Neural progenitor cell (in vitro differentiated cells): ENCODE data around the gene NDUFS1. TPM values are rescaled to one million over a fixed set of nuclear protein-coding genes. Genes with fewer than 3 reads are reported as not detected.
"Not testable (repeated sequence)": the region's sequence is repeated elsewhere in the genome, so short reads cannot be mapped to it uniquely, and the experiment has no call there.

Experiments
- DNase-seq: peaks from one replicate; pipeline ENCODE4 v3.0.0-alpha.2; 2016; ENCODE audit warnings: low spot score
- H2AFZ ChIP-seq: fragments of 200-600 bp; sonication (generic); replicated peaks from 2 replicates; pipeline ENCODE4 v1.6.1; 2016; ENCODE audit warnings: antibody characterized with exemption
- H3F3A ChIP-seq: fragments of 200-600 bp; sonication (generic); 2 replicates; pipeline ENCODE4 v1.6.1; 2016; ENCODE audit warnings: antibody characterized with exemption, low read depth
- H3K27ac ChIP-seq: fragments of 200-600 bp; sonication (generic); 2 replicates; pipeline ENCODE4 v1.5.1; 2016; ENCODE audit warnings: mild to moderate bottlenecking
- H3K27me3 ChIP-seq: fragments of 200-600 bp; sonication (generic); 2 replicates; pipeline ENCODE4 v1.6.1; 2016; ENCODE audit warnings: mild to moderate bottlenecking, moderate library complexity
- H3K36me3 ChIP-seq: fragments of 200-600 bp; sonication (generic); 2 replicates; pipeline ENCODE4 v1.5.1; 2016
- H3K4me1 ChIP-seq: fragments of 200-600 bp; sonication (generic); 2 replicates; pipeline ENCODE4 v1.6.1; 2016; ENCODE audit warnings: mixed run types
- H3K4me2 ChIP-seq: fragments of 200-600 bp; sonication (generic); 2 replicates; pipeline ENCODE4 v1.6.1; 2016
- H3K4me3 ChIP-seq: fragments of 200-600 bp; sonication (generic); 2 replicates; pipeline ENCODE4 v1.5.1; 2016
- H3K79me2 ChIP-seq: fragments of 200-600 bp; sonication (generic); 2 replicates; pipeline ENCODE4 v1.6.1; 2016; ENCODE audit warnings: low read depth
- H3K9ac ChIP-seq: fragments of 200-600 bp; sonication (generic); 2 replicates; pipeline ENCODE4 v1.6.1; 2016
- H3K9me3 ChIP-seq: fragments of 200-600 bp; sonication (generic); 2 replicates; pipeline ENCODE4 v1.5.1; 2016; ENCODE audit warnings: low read depth
- H4K20me1 ChIP-seq: fragments of 200-600 bp; sonication (generic); 2 replicates; pipeline ENCODE4 v1.6.1; 2016; ENCODE audit warnings: low read depth
- H3K27ac Mint-ChIP-seq: 3 replicates; pipeline ENCODE4 v1.8.0; 2021; ENCODE audit warnings: mixed read lengths
- H3K27me3 Mint-ChIP-seq: 2 replicates; pipeline ENCODE4 v1.8.0; 2022; ENCODE audit warnings: low read depth, mild to moderate bottlenecking, inconsistent platforms, moderate library complexity, mixed read lengths; ENCODE audit not compliant: insufficient read depth
- H3K36me3 Mint-ChIP-seq: 3 replicates; pipeline ENCODE4 v1.8.0; 2021; ENCODE audit warnings: mixed read lengths
- H3K4me1 Mint-ChIP-seq: 3 replicates; pipeline ENCODE4 v1.8.0; 2021; ENCODE audit warnings: mixed read lengths
- H3K4me3 Mint-ChIP-seq: 3 replicates; pipeline ENCODE4 v1.8.0; 2021; ENCODE audit warnings: mild to moderate bottlenecking, moderate library complexity, mixed read lengths
- H3K9me3 Mint-ChIP-seq: 3 replicates; pipeline ENCODE4 v1.8.0; 2020; ENCODE audit warnings: mixed read lengths
- EZH2 ChIP-seq: fragments of 200-600 bp; sonication (generic); IDR thresholded peaks from 2 replicates; pipeline ENCODE4 v1.6.1; 2017; ENCODE audit warnings: antibody characterized with exemption, mild to moderate bottlenecking, moderate library complexity
- EZH2phosphoT487 ChIP-seq: fragments of 200-600 bp; sonication (generic); IDR thresholded peaks from 2 replicates; pipeline ENCODE4 v1.6.1; 2017; ENCODE audit warnings: antibody characterized with exemption
- total RNA-seq: library from RNA; depleted of rRNA; stranded (reverse); fragments of >200 nt; gene quantifications from 2 replicates; pipeline ENCODE4 v1.2.3, GENCODE V29; 2015; ENCODE audit warnings: low replicate concordance
- TF ChIP-seq, protein P1 (sequence below): fragments of 200-600 bp; sonication (generic); IDR thresholded peaks from 2 replicates; pipeline ENCODE4 v1.5.1; 2017; ENCODE audit warnings: antibody characterized with exemption, mild to moderate bottlenecking

Gene NDUFS1
- total RNA-seq, 1 donor from 2014 or later, result 115 TPM

DNA sequence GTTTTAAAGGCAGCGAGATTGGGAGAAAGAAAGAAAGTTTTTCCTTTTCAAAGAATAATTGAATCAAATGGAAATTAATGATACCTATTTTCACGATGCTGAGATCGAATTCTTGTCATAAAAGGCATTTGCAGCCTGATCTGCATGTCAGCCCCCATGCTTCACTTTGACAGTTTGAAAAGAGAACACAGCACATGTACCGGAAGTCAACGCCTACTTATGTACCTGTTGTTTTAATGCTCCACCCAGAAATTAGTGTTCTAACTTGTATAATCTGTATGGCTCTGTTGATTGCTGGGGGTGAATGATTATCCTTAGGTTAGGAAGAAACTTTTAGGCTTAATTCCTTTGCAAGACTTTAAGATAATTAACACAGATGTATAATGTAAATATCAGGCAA, 31.4 kb upstream of the NDUFS1 start:
- Histone ChIP-seq H3K27me3 (no peaks in the 10 kb centered on the region), H3K79me2 (no peaks in the 10 kb centered on the region), H3K36me3 (no peaks in the 10 kb centered on the region), H2AFZ (no peak overlapping the region), H3F3A (no peaks in the 10 kb centered on the region), H3K4me1 (peaks cover 3% of the 10 kb centered on the region), H3K9ac (no peak overlapping the region), H4K20me1 (no peaks in the 10 kb centered on the region), H3K4me3 (no peak overlapping the region), H3K4me2 (no peak overlapping the region), H3K9me3 (no peaks in the 10 kb centered on the region), H3K27ac (no peak overlapping the region)
- Mint-ChIP-seq H3K27me3 (peaks cover 3% of the 10 kb centered on the region), H3K9me3 (no peaks in the 10 kb centered on the region), H3K36me3 (no peaks in the 10 kb centered on the region), H3K4me3 (no peak overlapping the region), H3K27ac (no peak overlapping the region), H3K4me1 (no peaks in the 10 kb centered on the region)
- no peak for DNase-seq
- TF ChIP-seq, protein P1, sequence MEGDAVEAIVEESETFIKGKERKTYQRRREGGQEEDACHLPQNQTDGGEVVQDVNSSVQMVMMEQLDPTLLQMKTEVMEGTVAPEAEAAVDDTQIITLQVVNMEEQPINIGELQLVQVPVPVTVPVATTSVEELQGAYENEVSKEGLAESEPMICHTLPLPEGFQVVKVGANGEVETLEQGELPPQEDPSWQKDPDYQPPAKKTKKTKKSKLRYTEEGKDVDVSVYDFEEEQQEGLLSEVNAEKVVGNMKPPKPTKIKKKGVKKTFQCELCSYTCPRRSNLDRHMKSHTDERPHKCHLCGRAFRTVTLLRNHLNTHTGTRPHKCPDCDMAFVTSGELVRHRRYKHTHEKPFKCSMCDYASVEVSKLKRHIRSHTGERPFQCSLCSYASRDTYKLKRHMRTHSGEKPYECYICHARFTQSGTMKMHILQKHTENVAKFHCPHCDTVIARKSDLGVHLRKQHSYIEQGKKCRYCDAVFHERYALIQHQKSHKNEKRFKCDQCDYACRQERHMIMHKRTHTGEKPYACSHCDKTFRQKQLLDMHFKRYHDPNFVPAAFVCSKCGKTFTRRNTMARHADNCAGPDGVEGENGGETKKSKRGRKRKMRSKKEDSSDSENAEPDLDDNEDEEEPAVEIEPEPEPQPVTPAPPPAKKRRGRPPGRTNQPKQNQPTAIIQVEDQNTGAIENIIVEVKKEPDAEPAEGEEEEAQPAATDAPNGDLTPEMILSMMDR, result no peak

DNA sequence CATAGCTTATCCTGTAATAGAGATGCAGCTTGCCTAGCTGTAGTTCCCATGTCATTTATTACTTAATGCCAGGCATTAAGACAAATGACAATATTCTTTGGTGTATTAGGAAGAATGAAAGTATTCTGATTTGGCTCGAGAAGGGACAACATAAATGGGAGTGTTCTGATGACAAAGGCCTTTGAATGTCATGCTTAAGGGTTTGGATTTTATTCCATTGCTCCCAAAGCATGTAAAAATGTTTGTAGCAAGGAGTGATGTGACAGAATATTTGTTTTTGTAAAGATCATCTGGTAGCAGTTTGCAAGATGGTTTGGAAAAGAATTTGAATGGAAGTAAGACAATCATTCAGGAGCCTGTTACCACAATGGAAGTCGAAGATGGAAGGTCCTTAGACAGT, 30.9 kb upstream of the NDUFS1 start:
- no peak for DNase-seq
- no peak overlapping the region for H3K4me3 ChIP-seq
- no peaks in the 10 kb centered on the region for H3K9me3 ChIP-seq
- H3K4me1 ChIP-seq, result peaks cover 2% of the 10 kb centered on the region
- H3K79me2 ChIP-seq, result no peaks in the 10 kb centered on the region
- TF ChIP-seq, protein P1, result no peak
- TF ChIP-seq EZH2, result no peak
- no peak for TF ChIP-seq EZH2phosphoT487
- no peak overlapping the region for H3K4me2 ChIP-seq
- peaks cover 5% of the 10 kb centered on the region for H3K27me3 Mint-ChIP-seq
- H3K27ac Mint-ChIP-seq, result no peak overlapping the region
- H3K4me3 Mint-ChIP-seq, result no peak overlapping the region
- no peaks in the 10 kb centered on the region for H3K36me3 Mint-ChIP-seq
- H3K36me3 ChIP-seq, result no peaks in the 10 kb centered on the region
- H3F3A ChIP-seq, result no peaks in the 10 kb centered on the region
- no peaks in the 10 kb centered on the region for H4K20me1 ChIP-seq
- H3K9me3 Mint-ChIP-seq, result no peaks in the 10 kb centered on the region
- no peak overlapping the region for H3K27ac ChIP-seq
- no peak overlapping the region for H2AFZ ChIP-seq
- H3K27me3 ChIP-seq, result no peaks in the 10 kb centered on the region
- H3K4me1 Mint-ChIP-seq, result no peaks in the 10 kb centered on the region
- H3K9ac ChIP-seq, result no peak overlapping the region

DNA sequence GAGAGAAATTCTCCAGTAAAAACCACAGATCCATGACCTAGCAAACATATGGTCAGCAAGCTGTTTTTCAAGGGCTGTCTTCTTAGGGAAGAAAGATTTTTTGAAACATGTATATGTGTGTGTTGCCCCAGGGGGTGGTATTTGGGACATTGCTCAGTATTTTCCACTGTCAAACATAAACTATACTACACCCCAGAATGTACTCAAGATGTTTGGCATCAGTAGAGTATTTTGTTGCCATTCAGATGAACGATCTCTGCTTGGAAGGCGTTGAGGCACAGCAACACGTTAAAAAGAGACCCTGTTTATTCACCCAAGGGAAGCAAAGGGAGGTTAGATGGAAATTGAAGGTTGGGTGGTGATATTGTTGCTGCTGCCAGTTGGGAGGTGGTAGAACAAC, 30.4 kb upstream of the NDUFS1 start:
- H3K4me2 ChIP-seq, result no peak overlapping the region
- H3K36me3 ChIP-seq, result no peaks in the 10 kb centered on the region
- Mint-ChIP-seq H3K27ac (no peak overlapping the region), H3K4me3 (no peak overlapping the region), H3K9me3 (no peaks in the 10 kb centered on the region), H3K36me3 (no peaks in the 10 kb centered on the region), H3K27me3 (peaks cover 5% of the 10 kb centered on the region), H3K4me1 (no peaks in the 10 kb centered on the region)
- H3K79me2 ChIP-seq, result no peaks in the 10 kb centered on the region
- no peak for TF ChIP-seq EZH2
- no peak for TF ChIP-seq EZH2phosphoT487
- TF ChIP-seq, protein P1, result no peak
- H3K4me3 ChIP-seq, result no peak overlapping the region
- no peak overlapping the region for H3K27ac ChIP-seq
- H3F3A ChIP-seq, result no peaks in the 10 kb centered on the region
- no peak overlapping the region for H3K9ac ChIP-seq
- no peak for DNase-seq
- no peak overlapping the region for H2AFZ ChIP-seq
- H3K4me1 ChIP-seq, result no peaks in the 10 kb centered on the region
- no peaks in the 10 kb centered on the region for H3K27me3 ChIP-seq
- H4K20me1 ChIP-seq, result no peaks in the 10 kb centered on the region
- no peaks in the 10 kb centered on the region for H3K9me3 ChIP-seq

DNA sequence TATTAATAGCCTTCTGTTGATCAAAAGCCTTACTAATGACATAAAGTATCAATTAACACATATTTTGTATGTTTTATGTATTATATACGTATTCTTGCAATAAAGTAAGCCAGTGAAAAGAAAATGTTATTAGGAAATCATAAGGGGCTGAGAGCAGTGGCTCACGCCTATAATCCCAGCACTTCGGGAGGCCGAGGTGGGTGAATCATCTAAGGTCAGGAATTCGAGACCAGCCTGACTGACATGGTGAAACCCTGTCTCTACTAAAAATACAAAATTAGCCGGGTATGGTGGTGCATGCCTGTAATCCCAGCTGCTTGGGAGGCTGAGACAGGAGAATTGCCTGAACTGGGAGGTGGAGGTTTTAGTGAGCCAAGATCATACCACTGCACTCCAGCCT, 22.3 kb upstream of the NDUFS1 start:
- not testable (repeated sequence) for H3K27me3 Mint-ChIP-seq, H3K27me3 ChIP-seq, H3K79me2 ChIP-seq, H3K4me3 Mint-ChIP-seq, H3K4me1 ChIP-seq, DNase-seq, H2AFZ ChIP-seq, H3K36me3 Mint-ChIP-seq, H3K36me3 ChIP-seq, H3K9me3 Mint-ChIP-seq, H3K27ac Mint-ChIP-seq, H3K4me2 ChIP-seq, H3F3A ChIP-seq, H3K9ac ChIP-seq, H4K20me1 ChIP-seq, H3K4me3 ChIP-seq, H3K4me1 Mint-ChIP-seq, H3K27ac ChIP-seq, H3K9me3 ChIP-seq
